ENCODE measurements around the gene POLR3H.

The POLR3H gene

GRCh38 chr22:41485033-41485432 is 59.2 kb downstream of the POLR3H start:
- no peak for DNase-seq (ENCODE audit: low read depth in 2 of 2, low spot score in 1 of 2)

DNA sequence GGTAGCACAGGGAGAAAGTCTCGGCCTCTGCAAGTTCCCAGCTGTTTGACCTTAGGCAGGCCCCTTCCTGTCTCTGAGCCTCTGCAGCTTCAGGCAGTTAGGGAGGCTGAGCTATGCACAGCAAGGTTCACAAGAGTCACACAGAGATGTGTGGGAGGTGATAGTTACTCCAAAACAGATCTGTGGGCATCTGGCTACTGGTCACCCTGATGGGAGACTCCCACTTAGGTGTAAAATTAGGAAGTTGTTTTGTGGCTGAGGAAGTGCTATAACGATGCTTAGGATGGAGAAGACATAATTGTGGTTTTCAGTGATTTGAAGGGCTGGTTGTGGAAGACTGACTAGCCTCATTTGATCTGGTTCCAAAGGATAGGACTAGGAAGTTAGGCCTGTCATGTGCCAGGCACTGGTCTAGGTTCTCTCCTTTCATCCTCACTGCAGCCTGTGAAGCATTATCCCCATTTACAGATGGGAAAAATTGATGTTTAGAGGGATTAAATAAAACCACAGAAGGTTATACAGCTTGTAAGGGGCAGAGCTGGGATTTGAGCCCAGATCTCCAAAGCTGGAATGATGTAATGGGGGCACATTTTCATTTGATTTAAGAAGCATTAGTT is 61.8 kb downstream of the POLR3H start:
- DNase-seq (ENCODE audit: low read depth in 2 of 2, low spot score in 1 of 2): no peak

GRCh38 chr22:41481925-41482318 is 62.3 kb downstream of the POLR3H start:
- no peak for DNase-seq (ENCODE audit: low read depth in 2 of 2, low spot score in 1 of 2)

- DNase-seq (ENCODE audit: low read depth in 2 of 2, low spot score in 1 of 2): no peak
These were observed 63.0 kb downstream of the POLR3H start for GRCh38 chr22:41481131-41481830.

GRCh38 chr22:41480397-41480735 is 63.9 kb downstream of the POLR3H start:
- no peak for DNase-seq (ENCODE audit: low read depth in 2 of 2, low spot score in 1 of 2)

- DNase-seq (ENCODE audit: low read depth in 2 of 2, low spot score in 1 of 2): no peak
These were observed 64.4 kb downstream of the POLR3H start for GRCh38 chr22:41479671-41480396.

DNA sequence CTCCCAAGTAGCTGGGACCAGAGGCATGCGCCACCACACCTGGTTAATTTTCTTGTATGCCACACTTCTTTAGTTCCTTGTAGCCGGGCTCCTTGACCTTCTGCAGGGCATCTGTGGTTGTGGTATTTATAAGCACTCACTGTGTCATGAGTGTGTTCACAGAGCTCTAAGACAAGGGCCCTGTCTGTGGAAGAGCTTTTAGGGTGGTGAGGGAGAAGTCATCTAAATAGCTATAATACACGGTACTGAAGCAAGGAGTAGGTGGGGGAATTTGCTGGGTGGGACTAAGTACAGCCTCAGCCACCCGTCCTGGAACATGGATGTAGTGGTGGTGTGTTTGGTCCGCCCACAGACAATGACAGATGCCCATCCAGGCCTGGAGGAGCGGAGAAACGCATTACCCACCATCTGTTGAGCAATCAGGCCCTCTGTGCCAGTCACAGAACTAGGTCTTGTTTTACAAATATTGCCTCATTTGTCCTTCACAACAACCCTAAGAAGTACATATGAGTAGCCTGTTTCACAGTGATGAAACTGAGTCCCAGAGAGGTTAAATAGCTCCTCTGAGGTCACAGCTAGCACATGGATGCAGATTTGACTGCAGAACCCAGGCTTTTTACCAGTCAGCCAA is 65.3 kb downstream of the POLR3H start:
- DNase-seq (ENCODE audit: low read depth in 2 of 2, low spot score in 1 of 2): no peak

- no peak for DNase-seq (ENCODE audit: low read depth in 2 of 2, low spot score in 1 of 2)
These were observed 65.8 kb downstream of the POLR3H start for GRCh38 chr22:41478473-41478872.
